H9 (cell line): Measurements from ENCODE around the gene TBC1D4. TPM values are rescaled to one million over a fixed set of nuclear protein-coding genes. Genes with fewer than 3 reads are reported as not detected.
"Not testable (repeated sequence)": the region's sequence is repeated elsewhere in the genome, so short reads cannot be mapped to it uniquely, and the experiment has no call there.

Experiments
- DNase-seq: peaks from one replicate; pipeline ENCODE4 v3.0.0-alpha.2; 2017
- H2AFZ ChIP-seq: one replicate; pipeline ENCODE4 v1.6.1; 2013; ENCODE audit warnings: mild to moderate bottlenecking, low read length, control low read depth, moderate library complexity
- H2AK5ac ChIP-seq: 2 replicates; pipeline ENCODE4 v1.6.1; 2013; ENCODE audit warnings: low read length, control low read depth, mixed read lengths; ENCODE audit not compliant: insufficient read length
- H2BK120ac ChIP-seq: one replicate; pipeline ENCODE4 v1.6.1; 2013; ENCODE audit warnings: low read depth, mild to moderate bottlenecking, low read length, control low read depth, inconsistent platforms; ENCODE audit not compliant: poor library complexity, severe bottlenecking
- H2BK12ac ChIP-seq: 2 replicates; pipeline ENCODE4 v1.6.1; 2013; ENCODE audit warnings: low read length, control low read depth, mixed read lengths, low read depth; ENCODE audit not compliant: insufficient read length
- H2BK15ac ChIP-seq: 2 replicates; pipeline ENCODE4 v1.6.1; 2013; ENCODE audit warnings: low read depth, low read length, control low read depth
- H2BK20ac ChIP-seq: one replicate; pipeline ENCODE4 v1.6.1; 2013; ENCODE audit warnings: low read depth, mild to moderate bottlenecking, low read length, control low read depth, inconsistent platforms; ENCODE audit not compliant: poor library complexity, severe bottlenecking
- H2BK5ac ChIP-seq: 2 replicates; pipeline ENCODE4 v1.6.1; 2013; ENCODE audit warnings: low read length, control low read depth, mixed read lengths; ENCODE audit not compliant: insufficient read length
- H3K14ac ChIP-seq: 2 replicates; pipeline ENCODE4 v1.6.1; 2013; ENCODE audit warnings: low read length, control low read depth; ENCODE audit not compliant: insufficient read depth
- H3K18ac ChIP-seq: 2 replicates; pipeline ENCODE4 v1.6.1; 2013; ENCODE audit warnings: low read depth, mild to moderate bottlenecking, mixed read lengths, low read length, control low read depth; ENCODE audit not compliant: insufficient read length
- H3K23ac ChIP-seq: 2 replicates; pipeline ENCODE4 v1.6.1; 2013; ENCODE audit warnings: low read length, control low read depth, mixed read lengths, low read depth; ENCODE audit not compliant: insufficient read length
- H3K23me2 ChIP-seq: 2 replicates; pipeline ENCODE4 v1.6.1; 2013; ENCODE audit warnings: low read depth, mild to moderate bottlenecking, mixed read lengths, low read length, control low read depth; ENCODE audit not compliant: insufficient read length, poor library complexity, severe bottlenecking
- H3K27ac ChIP-seq: 2 replicates; pipeline ENCODE4 v1.5.1; 2013; ENCODE audit warnings: low read length, control low read depth, mixed read lengths, low read depth; ENCODE audit not compliant: insufficient read length
- H3K27me3 ChIP-seq: 2 replicates; pipeline ENCODE4 v1.6.1; 2013; ENCODE audit warnings: low read length, control low read depth, inconsistent platforms; ENCODE audit not compliant: insufficient read depth
- H3K4ac ChIP-seq: 2 replicates; pipeline ENCODE4 v1.6.1; 2013; ENCODE audit warnings: low read depth, mild to moderate bottlenecking, control low read depth, inconsistent platforms, low read length, moderate library complexity
- H3K4me1 ChIP-seq: 2 replicates; pipeline ENCODE4 v1.6.1; 2013; ENCODE audit warnings: low read length, control low read depth, inconsistent platforms; ENCODE audit not compliant: insufficient read depth
- H3K4me2 ChIP-seq: 2 replicates; pipeline ENCODE4 v1.6.1; 2013; ENCODE audit warnings: low read length, control low read depth, mixed read lengths; ENCODE audit not compliant: insufficient read length, insufficient read depth
- H3K56ac ChIP-seq: 2 replicates; pipeline ENCODE4 v1.6.1; 2013; ENCODE audit warnings: low read depth, mild to moderate bottlenecking, mixed read lengths, low read length, control low read depth; ENCODE audit not compliant: insufficient read length
- H3K79me1 ChIP-seq: 2 replicates; pipeline ENCODE4 v1.6.1; 2013; ENCODE audit warnings: low read depth, mild to moderate bottlenecking, moderate library complexity, low read length, control low read depth, inconsistent platforms; ENCODE audit not compliant: insufficient read depth, poor library complexity, severe bottlenecking
- H3K79me2 ChIP-seq: 2 replicates; pipeline ENCODE4 v1.6.1; 2013; ENCODE audit warnings: low read length, control low read depth, inconsistent platforms; ENCODE audit not compliant: insufficient read depth
- H3K9ac ChIP-seq: 2 replicates; pipeline ENCODE4 v1.6.1; 2013; ENCODE audit warnings: low read length, control low read depth, mixed read lengths; ENCODE audit not compliant: insufficient read length; ENCODE audit errors: extremely low read depth
- H3K9me3 ChIP-seq: one replicate; pipeline ENCODE4 v1.6.1; 2013; ENCODE audit warnings: low read depth, low read length, inconsistent platforms; ENCODE audit not compliant: control insufficient read depth
- H3T11ph ChIP-seq: one replicate; pipeline ENCODE4 v1.6.1; 2013; ENCODE audit warnings: mild to moderate bottlenecking, low read length, control low read depth, inconsistent platforms
- H4K20me1 ChIP-seq: one replicate; pipeline ENCODE4 v1.6.1; 2013; ENCODE audit not compliant: control insufficient read depth, insufficient read length, insufficient read depth
- H4K5ac ChIP-seq: 2 replicates; pipeline ENCODE4 v1.6.1; 2013; ENCODE audit warnings: low read depth, mild to moderate bottlenecking, mixed read lengths, low read length, control low read depth; ENCODE audit not compliant: insufficient read length
- H4K8ac ChIP-seq: replicated peaks from 2 replicates; pipeline ENCODE4 v1.6.1; 2013; ENCODE audit warnings: low read length, control low read depth, mixed read lengths, low read depth; ENCODE audit not compliant: insufficient read length
- H4K91ac ChIP-seq: 2 replicates; pipeline ENCODE4 v1.6.1; 2013; ENCODE audit warnings: low read depth, mild to moderate bottlenecking, moderate library complexity, mixed read lengths, low read length, control low read depth; ENCODE audit not compliant: insufficient read length
- H3K27ac Mint-ChIP-seq, 3 experiments: 2 replicates in 2 of 3; 3 replicates in 1 of 3; pipeline ENCODE4 v1.8.0; 2020 to 2021; ENCODE audit warnings: mixed read lengths in 3 of 3, mild to moderate bottlenecking in 1 of 3, moderate library complexity in 1 of 3
- H3K27me3 Mint-ChIP-seq: 2 replicates; pipeline ENCODE4 v1.8.0; 2021; ENCODE audit warnings: low read depth, mild to moderate bottlenecking, moderate library complexity, mixed read lengths
- H3K36me3 Mint-ChIP-seq, 3 experiments: 2 replicates in 2 of 3; 3 replicates in 1 of 3; pipeline ENCODE4 v1.8.0; 2020 to 2021; ENCODE audit warnings: low read depth in 3 of 3, mixed read lengths in 3 of 3; ENCODE audit not compliant: insufficient read depth in 1 of 3
- H3K4me1 Mint-ChIP-seq, 2 experiments: 2 replicates each; pipeline ENCODE4 v1.8.0; 2020; ENCODE audit warnings: mixed read lengths in 2 of 2
- H3K4me3 Mint-ChIP-seq, 2 experiments: 2 replicates in 1 of 2; 3 replicates in 1 of 2; pipeline ENCODE4 v1.8.0; 2020 to 2021; ENCODE audit warnings: mild to moderate bottlenecking in 2 of 2, mixed read lengths in 2 of 2, moderate library complexity in 1 of 2
- H3K9me3 Mint-ChIP-seq, 2 experiments: 2 replicates in 1 of 2; 3 replicates in 1 of 2; pipeline ENCODE4 v1.8.0; 2020; ENCODE audit warnings: mild to moderate bottlenecking in 2 of 2, mixed read lengths in 2 of 2, moderate library complexity in 1 of 2
- CTCF ChIP-seq: fragments of 200-600 bp; sonication (generic); conservative IDR thresholded peaks from 3 replicates; pipeline ENCODE4 v1.8.0; 2021; ENCODE audit warnings: antibody characterized with exemption, mild to moderate bottlenecking
- WGBS: extraction: QIAGEN DNeasy Blood & Tissue Kit; methylation state at CpG from one replicate; pipeline ENCODE4 v1.1.7; 2013; ENCODE audit warnings: missing lambda C conversion rate, low lambda C conversion rate, mixed read lengths; ENCODE audit not compliant: insufficient read length; ENCODE audit errors: extremely low coverage; 5-methylcytosine and 5-hydroxymethylcytosine counted together
- total RNA-seq: library from RNA; stranded (reverse); gene quantifications from 2 replicates; pipeline ENCODE4 v1.2.1, GENCODE V29; 2021

Gene TBC1D4
- total RNA-seq, 1 experiment from 2014 or later, result 10.5 TPM

- no peak overlapping the region for H3K4ac ChIP-seq
- no peak overlapping the region for H2BK12ac ChIP-seq
- WGBS, result no CpG with 5 or more reads among the region's 1 CpG
- H2AFZ ChIP-seq, result no peak overlapping the region
- no peak overlapping the region for H3K27ac ChIP-seq
- H2AK5ac ChIP-seq, result no peak overlapping the region
- no peak overlapping the region for H2BK20ac ChIP-seq
- H2BK5ac ChIP-seq, result no peak overlapping the region
- H4K20me1 ChIP-seq, result no peaks in the 10 kb centered on the region
- H3K23ac ChIP-seq, result no peak overlapping the region
- H3K9me3 Mint-ChIP-seq, result peaks cover 10 to 15% of the 10 kb centered on the region in 2 experiments; a peak in 4 of 5 replicates
- H3K79me1 ChIP-seq, result no peaks in the 10 kb centered on the region
- H2BK15ac ChIP-seq, result no peak overlapping the region
- H3K4me1 Mint-ChIP-seq, result no peaks in the 10 kb centered on the region
- H4K5ac ChIP-seq, result no peak overlapping the region
- no peak overlapping the region for H3K14ac ChIP-seq
- H4K8ac ChIP-seq, result no peak overlapping the region
- no peaks in the 10 kb centered on the region; the same call in 1 of the 2 replicates for H3K27me3 Mint-ChIP-seq
- H3K18ac ChIP-seq, result no peak overlapping the region
- peaks cover 1 to 10% (median 2%) of the 10 kb centered on the region in 3 experiments; a peak in 4 of 7 replicates for H3K36me3 Mint-ChIP-seq
- H4K91ac ChIP-seq, result no peak overlapping the region
- no peak overlapping the region for H3K56ac ChIP-seq
- no peaks in the 10 kb centered on the region for H3K79me2 ChIP-seq
- H3K4me2 ChIP-seq, result no peak overlapping the region
- no peak for DNase-seq
- no peak overlapping the region for H3K4me3 Mint-ChIP-seq
- no peak for TF ChIP-seq CTCF
- H3K23me2 ChIP-seq, result no peaks in the 10 kb centered on the region
- H3K9ac ChIP-seq, result no peak overlapping the region
- H3K4me1 ChIP-seq, result no peaks in the 10 kb centered on the region
- no peak overlapping the region for H3T11ph ChIP-seq
- no peaks in the 10 kb centered on the region for H3K9me3 ChIP-seq
- no peaks in the 10 kb centered on the region for H3K27me3 ChIP-seq
- H2BK120ac ChIP-seq, result no peak overlapping the region
- H3K27ac Mint-ChIP-seq, result no peak overlapping the region
Observed at GRCh38 chr13:75271846-75272245, 210.1 kb downstream of the TBC1D4 start.

DNA sequence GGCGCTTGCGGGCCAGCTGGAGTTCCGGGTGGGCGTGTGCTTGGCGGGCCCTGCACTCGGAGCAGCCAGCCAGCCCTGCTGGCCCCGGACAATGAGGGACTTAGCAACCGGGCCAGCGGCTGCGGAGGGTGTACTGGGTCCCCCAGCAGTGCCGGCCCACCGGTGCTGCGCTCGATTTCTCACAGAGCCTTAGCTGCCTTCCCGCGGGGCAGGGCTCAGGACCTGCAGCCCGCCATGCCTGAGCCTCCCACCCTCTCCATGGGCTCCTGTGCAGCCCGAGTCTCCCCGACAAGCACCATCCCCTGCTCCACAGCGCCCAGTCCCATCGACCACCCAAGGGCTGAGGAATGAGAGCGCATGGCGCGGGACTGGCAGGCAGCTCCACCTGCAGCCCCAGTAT lies 213.5 kb downstream of the TBC1D4 start:
- not testable (repeated sequence) for H3K9me3 ChIP-seq, H3T11ph ChIP-seq, H3K4me3 Mint-ChIP-seq, H3K9ac ChIP-seq, H2AFZ ChIP-seq, H4K20me1 ChIP-seq, H4K8ac ChIP-seq, H3K79me1 ChIP-seq, DNase-seq, H3K27me3 Mint-ChIP-seq, H3K4me1 Mint-ChIP-seq, H3K23ac ChIP-seq, H2AK5ac ChIP-seq, H3K9me3 Mint-ChIP-seq, H3K27ac ChIP-seq, H2BK20ac ChIP-seq, H2BK5ac ChIP-seq, H3K23me2 ChIP-seq, H3K27me3 ChIP-seq, H3K56ac ChIP-seq, H3K4me2 ChIP-seq, H3K79me2 ChIP-seq, H4K91ac ChIP-seq, H3K36me3 Mint-ChIP-seq, H4K5ac ChIP-seq, H2BK15ac ChIP-seq, H3K18ac ChIP-seq, H2BK120ac ChIP-seq, H3K14ac ChIP-seq, H3K4ac ChIP-seq, H3K27ac Mint-ChIP-seq, H3K4me1 ChIP-seq, H2BK12ac ChIP-seq
- WGBS, result no CpG with 5 or more reads among the region's 24 CpGs
